ENCODE results near the gene TPK1. TPM values are rescaled to one million over a fixed set of nuclear protein-coding genes. Genes with fewer than 3 reads are reported as not detected.

Gene TPK1
- polyA plus RNA-seq, 2 of the 4 experiments (the other 2 are of a cell fraction): 1.4 to 2.5 TPM

- H3K4me3 ChIP-seq: no peak overlapping the region
- FAIRE-seq (no peak), DNase-seq (ENCODE audit: low read depth in 1 of 2, low spot score in 1 of 2) (no peak), ATAC-seq (no peak)
- ChIA-PET POLR2A (no interaction called here), CTCF (no interaction called here)
- 27% methylated on average over 6 of the region's 6 CpGs for WGBS (ENCODE audit: missing lambda C conversion rate)
- H3K27ac ChIP-seq: no peak overlapping the region
- no peak for TF ChIP-seq CHD4 (IDR thresholded peaks at IDR 0.05; ENCODE audit: borderline replicate concordance)
- TF ChIP-seq CHD2 (IDR thresholded peaks at IDR 0.05; ENCODE audit: low read length, partially characterized antibody): no peak
- no peak for TF ChIP-seq CTCF (IDR thresholded peaks at IDR 0.05)
- TF ChIP-seq SREBF2 (IDR thresholded peaks at IDR 0.05): no peak
- TF ChIP-seq ZC3H11A (IDR thresholded peaks at IDR 0.05): no peak
- no peak for TF ChIP-seq RNF2 (IDR thresholded peaks at IDR 0.05; ENCODE audit: borderline replicate concordance, low read depth)
- no peak for TF ChIP-seq ZFP36 (IDR thresholded peaks at IDR 0.05; ENCODE audit: borderline replicate concordance, partially characterized antibody)
- TF ChIP-seq JUNB (IDR thresholded peaks at IDR 0.05): no peak
- no peak for TF ChIP-seq REST (IDR thresholded peaks at IDR 0.05)
- no peak for TF ChIP-seq PHF8 (IDR thresholded peaks at IDR 0.05; ENCODE audit: borderline replicate concordance, low read depth)
- no peak for TF ChIP-seq EHF (CRISPR knock-in tag; IDR thresholded peaks at IDR 0.05)
- TF ChIP-seq CBX8 (IDR thresholded peaks at IDR 0.05): no peak
- no peak for TF ChIP-seq TP53 (CRISPR knock-in tag; IDR thresholded peaks at IDR 0.05)
- TF ChIP-seq FOXS1 (CRISPR knock-in tag; IDR thresholded peaks at IDR 0.05): no peak
- TF ChIP-seq SMC3 (IDR thresholded peaks at IDR 0.05): no peak
- no peak for TF ChIP-seq RCOR1 (IDR thresholded peaks at IDR 0.05; ENCODE audit: low read depth, low read length)
- H3K4me2 ChIP-seq: no peak overlapping the region
- H3K9me3 ChIP-seq: no peaks in the 10 kb centered on the region
- H3K4me1 ChIP-seq: no peaks in the 10 kb centered on the region
Observed at GRCh38 chr7:144885478-144885877, 49.6 kb upstream of the TPK1 start.

- POLR2A ChIA-PET: no interaction called here
- no peak overlapping the region for H3K4me2 ChIP-seq
- no peaks in the 10 kb centered on the region for H3K9me3 ChIP-seq
- no peak for DNase-seq (ENCODE audit: low read depth in 1 of 2, low spot score in 1 of 2)
- H3K27ac ChIP-seq: no peak overlapping the region
- H3K4me1 ChIP-seq: no peaks in the 10 kb centered on the region
- no peak for FAIRE-seq
- WGBS (ENCODE audit: missing lambda C conversion rate): 16% methylated on average over 2 of the region's 2 CpGs
- CTCF ChIA-PET: no interaction called here
- H3K4me3 ChIP-seq: no peak overlapping the region
- ATAC-seq: no peak
- TF ChIP-seq EHF (CRISPR knock-in tag; IDR thresholded peaks at IDR 0.05) (no peak), E2F6 (IDR thresholded peaks at IDR 0.05; ENCODE audit: borderline replicate concordance, low read depth) (no peak), ZSCAN20 (CRISPR knock-in tag; IDR thresholded peaks at IDR 0.05) (no peak), BHLHE40 (IDR thresholded peaks at IDR 0.05; ENCODE audit: low read depth, low read length) (no peak), HOXB13 (CRISPR knock-in tag; IDR thresholded peaks at IDR 0.05; ENCODE audit: low read depth) (no peak), GATA3 (IDR thresholded peaks at IDR 0.05; ENCODE audit: borderline replicate concordance) (no peak), CHD4 (IDR thresholded peaks at IDR 0.05; ENCODE audit: borderline replicate concordance) (no peak), PBX3 (IDR thresholded peaks at IDR 0.05) (no peak), EP300 (IDR thresholded peaks at IDR 0.05) (no peak), ATOH8 (CRISPR knock-in tag; IDR thresholded peaks at IDR 0.05; ENCODE audit: low read depth) (no peak), RARB (CRISPR knock-in tag; IDR thresholded peaks at IDR 0.05) (no peak), HEYL (CRISPR knock-in tag; IDR thresholded peaks at IDR 0.05) (no peak), ZNF302 (CRISPR knock-in tag; IDR thresholded peaks at IDR 0.05) (no peak), RFX5 (IDR thresholded peaks at IDR 0.05) (no peak), HDAC2 (IDR thresholded peaks at IDR 0.05) (no peak), PHF8 (IDR thresholded peaks at IDR 0.05; ENCODE audit: borderline replicate concordance, low read depth) (no peak), RAD21 (conservative IDR thresholded peaks at IDR 0.05 in 1 of 2, IDR thresholded peaks at IDR 0.05 in 1 of 2) (no peak)
Observed at GRCh38 chr7:144884896-144885295, 49.0 kb upstream of the TPK1 start.
